GM19023 (cell line): ENCODE results near the gene CXCR5.
A peak's percentile ranks its signal among the peaks of the same experiment; 100 is the strongest.
"Not testable (repeated sequence)": the region's sequence is repeated elsewhere in the genome, so short reads cannot be mapped to it uniquely, and the experiment has no call there.

ENCODE experiments used
- ATAC-seq: cut with Tn5 transposase; IDR thresholded peaks from one replicate; pipeline ENCODE4 v1.9.1; 2021; ENCODE audit warnings: mild to moderate bottlenecking, moderate library complexity; ENCODE audit not compliant: unreplicated experiment

CXCR5 gene

GRCh38 chr11:118883368-118884071 lies at the start of gene CXCR5:
TSS of gene CXCR5 (plus strand) at chr11:118883892. CDS start at chr11:118883942, 50 bp downstream.
- ATAC-seq: peak; percentile 62

DNA sequence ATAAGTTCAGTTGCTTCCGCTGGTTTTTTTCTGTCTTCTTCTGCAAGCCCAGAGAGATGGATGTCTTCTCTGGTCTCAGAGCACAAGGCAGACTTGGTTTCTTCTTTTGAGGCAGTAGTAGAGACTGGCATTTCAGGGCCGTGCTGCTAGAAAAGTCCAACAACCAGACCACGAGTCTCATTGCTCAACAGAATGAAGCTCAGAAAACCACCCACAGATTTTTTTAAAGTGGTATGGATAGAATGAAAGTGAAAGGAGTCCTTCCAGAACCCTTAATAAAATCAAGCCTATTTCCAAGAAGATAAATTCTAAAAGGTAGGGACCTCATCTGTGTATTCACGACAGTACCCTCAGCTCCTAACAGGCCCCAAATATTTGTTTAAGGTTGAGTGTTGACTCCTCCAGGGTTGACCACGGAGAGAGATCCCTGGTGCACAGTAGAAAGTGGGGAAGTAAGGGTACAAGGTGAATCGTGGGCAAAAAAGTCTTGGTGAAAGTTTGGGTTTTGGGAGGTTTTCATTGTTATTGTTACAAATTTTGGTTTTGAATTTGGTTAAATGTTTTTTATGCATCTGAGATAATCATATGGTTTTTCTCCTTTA lies 49.2 kb upstream of the CXCR5 start:
- ATAC-seq: no peak

DNA sequence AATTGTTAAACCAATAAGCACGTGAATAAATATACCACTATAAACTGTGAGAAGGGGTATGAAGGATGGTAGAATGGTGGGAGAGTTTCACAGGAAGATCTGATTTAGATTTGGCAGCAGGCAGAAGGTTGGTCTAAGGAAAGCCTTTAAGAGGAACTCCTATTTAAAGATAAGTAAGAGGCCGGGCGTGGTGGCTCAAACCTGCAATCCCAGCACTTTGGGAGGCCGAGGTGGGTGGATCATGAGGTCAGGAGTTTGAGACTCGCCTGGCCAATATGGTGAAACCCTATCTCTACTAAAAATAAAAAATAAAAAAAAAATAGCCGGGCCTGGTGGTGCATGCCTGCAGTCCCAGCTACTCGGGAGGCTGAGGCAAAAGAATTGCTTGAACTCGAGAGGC lies 45.8 kb upstream of the CXCR5 start:
- ATAC-seq: no peak

- ATAC-seq: peak; percentile 65
Measured at GRCh38 chr11:118838905-118839553, 44.7 kb upstream of the CXCR5 start.

DNA sequence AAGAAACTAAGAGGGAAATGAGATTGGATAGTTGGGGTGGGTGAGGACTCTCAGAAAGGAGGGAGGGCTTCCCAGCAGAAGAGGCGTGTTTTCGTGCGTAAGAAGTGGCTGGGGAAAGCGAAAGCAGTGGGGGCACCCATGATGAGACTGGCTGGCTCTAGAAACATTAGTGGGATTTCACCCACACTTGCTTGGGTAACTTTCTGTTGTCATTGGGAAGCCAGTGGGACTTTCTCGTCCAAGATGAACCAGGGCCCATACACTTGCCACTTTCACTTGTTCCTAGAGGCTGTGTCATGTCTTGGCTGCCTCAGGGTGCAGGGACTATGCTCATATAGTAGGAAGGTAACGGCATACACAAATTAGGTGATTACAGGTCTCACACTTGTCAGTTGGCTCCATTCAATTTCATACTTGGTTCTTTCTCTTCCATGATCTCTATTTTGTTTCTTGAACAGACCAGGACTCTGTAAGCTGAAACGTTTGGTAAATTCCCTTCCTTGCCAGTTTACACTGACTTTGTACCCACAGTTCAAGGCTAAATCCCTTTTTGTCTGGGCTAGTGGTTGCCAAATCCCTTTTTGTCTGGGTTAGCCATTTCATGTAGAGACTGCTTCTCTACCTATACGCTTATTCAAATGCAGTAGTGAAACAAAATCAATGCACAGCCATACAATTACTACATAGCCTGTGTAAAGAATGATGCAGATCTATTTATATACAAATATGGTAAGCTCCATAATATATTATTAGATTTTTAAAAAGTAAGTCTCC lies 42.0 kb upstream of the CXCR5 start:
- peak; percentile 53 for ATAC-seq

DNA sequence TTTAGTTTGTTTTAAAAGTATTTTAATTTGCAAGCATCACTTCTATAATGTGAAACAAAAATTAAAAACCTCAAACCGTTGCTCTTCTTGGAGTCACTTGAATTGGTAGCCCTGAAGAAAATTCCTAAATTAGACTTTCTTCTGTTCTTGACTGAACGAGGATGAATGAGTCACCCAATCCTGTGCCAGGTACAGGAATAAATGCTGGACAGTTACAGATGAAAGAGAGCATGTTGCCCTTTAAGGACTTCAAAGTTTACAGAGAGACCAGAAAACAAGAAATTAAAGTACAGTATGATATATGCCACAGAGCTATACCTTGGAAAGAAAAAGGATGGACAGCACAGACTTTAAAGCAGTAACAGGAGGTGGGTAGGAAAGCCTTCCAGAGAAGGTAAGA lies 41.3 kb upstream of the CXCR5 start:
- ATAC-seq: no peak

DNA sequence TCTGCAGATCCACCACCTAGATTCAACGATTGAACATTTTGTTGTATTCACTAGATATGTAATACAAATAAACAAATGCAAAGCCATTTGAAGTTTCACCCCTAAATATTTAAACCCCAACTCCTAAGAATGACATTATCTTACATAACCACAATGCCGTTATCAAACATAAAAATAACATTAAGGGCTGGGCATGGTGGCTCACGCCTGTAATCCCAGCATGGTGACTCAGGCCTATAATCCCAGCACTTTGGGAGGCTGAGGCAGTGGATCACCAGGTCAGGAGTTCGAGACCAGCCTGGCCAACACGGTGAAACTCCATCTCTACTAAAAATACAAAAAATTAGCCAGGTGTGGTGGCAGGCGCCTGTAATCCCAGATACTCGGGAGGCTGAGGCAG lies 40.8 kb upstream of the CXCR5 start:
- ATAC-seq: not testable (repeated sequence)

DNA sequence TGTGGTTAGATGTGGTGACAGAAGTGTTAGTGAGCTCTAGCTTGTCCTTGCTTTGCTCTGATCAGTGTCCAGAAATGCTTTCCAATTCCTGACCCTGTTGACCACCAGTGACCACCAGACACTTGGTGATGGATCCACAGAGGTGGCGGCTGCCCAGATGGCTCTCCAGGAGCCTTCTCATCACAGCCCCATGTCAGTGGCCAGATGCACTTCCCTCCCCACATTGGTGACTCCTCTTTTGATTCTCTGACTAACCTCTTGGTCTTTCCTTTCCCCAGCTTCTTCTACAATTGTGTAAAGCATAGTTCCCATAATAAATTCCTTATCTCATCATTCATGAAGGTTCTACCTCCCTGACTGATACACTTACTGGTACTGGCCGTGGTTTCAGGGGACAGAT lies 40.1 kb upstream of the CXCR5 start:
- ATAC-seq: no peak

GRCh38 chr11:118845369-118845768 lies 38.3 kb upstream of the CXCR5 start:
- ATAC-seq: no peak

- ATAC-seq: no peak
Measured at GRCh38 chr11:118846181-118846935, 37.3 kb upstream of the CXCR5 start.

DNA sequence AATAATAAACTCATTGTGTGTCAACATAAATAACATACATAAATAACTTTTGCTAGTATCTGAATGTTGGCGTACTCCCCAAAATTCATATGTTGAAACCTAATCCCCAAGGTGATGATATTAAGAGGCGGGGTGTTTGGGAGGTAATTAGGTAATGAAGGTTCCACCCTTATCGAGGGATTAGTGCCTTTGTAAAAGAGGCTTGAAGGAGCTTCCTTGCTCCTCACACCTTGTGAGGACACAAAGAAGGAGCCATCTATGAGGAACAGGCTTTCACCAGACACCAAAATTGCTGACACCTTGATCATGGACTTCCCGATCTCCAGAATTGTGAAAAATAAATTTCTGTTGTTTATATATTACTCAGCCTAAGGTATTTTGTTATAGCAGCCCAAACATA lies 33.9 kb upstream of the CXCR5 start:
- no peak for ATAC-seq

DNA sequence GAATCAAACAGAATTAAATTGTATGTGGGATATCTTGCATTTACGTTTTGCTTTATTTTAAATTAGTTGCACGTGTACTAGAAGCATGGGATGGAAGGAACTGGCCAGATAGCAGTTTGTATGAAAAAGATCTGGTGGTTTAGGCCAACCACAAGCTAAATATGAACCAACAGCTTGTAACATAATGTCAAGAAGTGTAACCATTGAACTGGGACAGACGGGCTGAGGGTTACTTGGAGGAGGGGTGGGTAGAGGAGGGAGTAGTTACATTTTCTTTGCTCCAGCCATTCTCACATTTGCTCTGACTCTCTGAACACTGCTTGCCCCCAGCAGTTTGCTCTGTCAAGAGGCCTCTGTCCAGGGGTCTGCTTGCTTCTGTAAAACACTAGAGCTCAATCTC lies 31.7 kb upstream of the CXCR5 start:
- no peak for ATAC-seq

DNA sequence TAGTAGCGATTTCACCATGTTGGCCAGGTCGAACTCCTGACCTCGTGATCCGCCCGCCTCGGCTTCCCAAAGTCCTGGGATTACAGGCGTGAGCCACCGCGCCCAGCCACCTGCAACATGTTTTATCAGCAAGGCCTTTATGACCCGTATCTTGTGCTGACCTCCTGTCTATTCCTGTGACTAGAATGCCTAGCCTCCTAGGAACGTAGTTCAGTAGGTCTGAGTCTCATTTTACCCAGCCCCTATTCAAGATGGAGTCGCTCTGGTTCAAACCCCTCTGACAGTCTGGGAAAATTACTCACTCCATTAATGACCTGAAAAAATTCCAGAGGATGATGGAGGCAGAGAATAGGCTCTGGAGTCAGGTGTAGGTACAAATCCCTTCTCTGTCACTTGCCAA lies 30.0 kb upstream of the CXCR5 start:
- no peak for ATAC-seq

GRCh38 chr11:118856314-118856713 lies 27.4 kb upstream of the CXCR5 start:
- no peak for ATAC-seq

- no peak for ATAC-seq
Measured at GRCh38 chr11:118857385-118857784, 26.3 kb upstream of the CXCR5 start.

DNA sequence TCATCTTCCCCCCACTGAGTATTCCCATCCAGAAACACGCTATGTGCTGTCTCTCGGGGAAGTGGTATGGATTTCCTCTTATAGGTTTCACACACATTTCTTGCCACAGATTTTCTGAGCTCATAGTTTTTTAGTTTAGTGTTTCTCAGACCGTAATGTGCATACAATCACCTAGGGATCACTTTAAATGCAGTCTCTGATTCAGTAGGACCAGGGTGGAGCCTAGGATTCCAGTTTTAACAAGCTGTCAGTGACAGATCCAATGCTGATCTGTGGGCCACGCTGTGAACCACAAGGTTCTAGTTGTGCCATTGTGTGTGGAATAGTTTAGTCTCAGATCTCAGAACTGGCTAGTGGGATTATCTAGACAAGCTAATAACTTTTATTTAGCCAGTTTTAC lies 23.7 kb upstream of the CXCR5 start:
- no peak for ATAC-seq

DNA sequence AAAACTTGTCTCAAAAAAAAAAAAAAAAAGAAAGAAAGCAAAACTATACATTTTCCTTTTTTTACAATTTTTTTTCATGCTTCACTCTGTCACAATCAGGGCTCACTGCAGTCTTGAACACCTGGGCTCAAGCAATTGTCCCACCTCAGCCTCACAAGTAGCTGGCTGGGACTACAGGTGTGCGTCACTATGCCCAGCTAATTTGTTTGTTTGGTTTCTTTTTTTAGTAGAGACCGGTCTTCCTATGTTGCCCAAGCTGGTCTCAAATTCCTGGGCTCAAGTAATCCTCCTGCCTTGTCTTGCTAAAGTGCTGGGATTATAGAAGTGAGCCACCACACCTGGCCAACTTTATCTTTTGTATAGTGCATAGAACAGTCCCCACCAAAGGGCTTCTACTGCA lies 15.0 kb upstream of the CXCR5 start:
- no peak for ATAC-seq

- ATAC-seq: no peak
Measured at GRCh38 chr11:118870396-118871343, 13.0 kb upstream of the CXCR5 start.

GRCh38 chr11:118872403-118872821 lies 11.3 kb upstream of the CXCR5 start:
- ATAC-seq: no peak

DNA sequence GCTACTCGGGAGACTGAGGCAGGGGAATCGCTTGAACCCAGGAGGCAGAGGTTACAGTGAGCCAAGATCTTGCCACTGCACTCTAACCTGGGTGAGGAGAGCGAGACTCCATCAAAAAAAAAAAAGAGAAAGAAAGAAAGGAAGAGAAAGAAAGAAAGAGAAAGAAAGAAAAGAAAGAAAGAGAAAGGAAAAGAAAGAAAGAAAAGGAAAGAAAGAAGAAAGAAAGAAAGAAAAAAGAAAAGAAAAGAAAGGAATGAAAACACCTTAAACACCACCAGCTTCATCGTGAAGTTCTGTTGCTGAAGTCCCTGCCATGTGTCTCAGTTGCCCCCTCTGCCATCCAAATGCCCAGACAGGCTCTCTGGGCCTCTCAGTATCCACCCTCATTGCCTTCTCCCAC lies 9.9 kb upstream of the CXCR5 start:
- no peak for ATAC-seq
